ENCODE data around the gene KIAA0930. TPM values are rescaled to one million over a fixed set of nuclear protein-coding genes. Genes with fewer than 3 reads are reported as not detected.

KIAA0930 gene
- total and polyA plus RNA-seq, 7 donors = 13.2 to 51.1 (median 23.4) TPM

GRCh38 chr22:45276507-45277105 lies 35.9 kb upstream of the KIAA0930 start:
- intact Hi-C loops (cut with DNase I) = no loop called here
- Histone ChIP-seq H3K4me3 (no peak overlapping the region), H3K27me3 (ENCODE audit: insufficient read depth in 3 of 3, low read length in 2 of 3) (no peaks in the 10 kb centered on the region), H3K27ac (no peak overlapping the region), H3K4me1 (peaks cover 12% of the 10 kb centered on the region), H3K9me3 (no peaks in the 10 kb centered on the region), H3K36me3 (ENCODE audit: insufficient read depth in 1 of 2, low read depth in 1 of 2) (no peaks in the 10 kb centered on the region)
- WGBS, 3 donors = 87 to 93% (median 91%) methylated on average over 12 of the region's 12 CpGs
- DNase-seq (no peak), ATAC-seq (no peak)
- no peak for TF ChIP-seq CTCF (IDR thresholded peaks at IDR 0.05)

DNA sequence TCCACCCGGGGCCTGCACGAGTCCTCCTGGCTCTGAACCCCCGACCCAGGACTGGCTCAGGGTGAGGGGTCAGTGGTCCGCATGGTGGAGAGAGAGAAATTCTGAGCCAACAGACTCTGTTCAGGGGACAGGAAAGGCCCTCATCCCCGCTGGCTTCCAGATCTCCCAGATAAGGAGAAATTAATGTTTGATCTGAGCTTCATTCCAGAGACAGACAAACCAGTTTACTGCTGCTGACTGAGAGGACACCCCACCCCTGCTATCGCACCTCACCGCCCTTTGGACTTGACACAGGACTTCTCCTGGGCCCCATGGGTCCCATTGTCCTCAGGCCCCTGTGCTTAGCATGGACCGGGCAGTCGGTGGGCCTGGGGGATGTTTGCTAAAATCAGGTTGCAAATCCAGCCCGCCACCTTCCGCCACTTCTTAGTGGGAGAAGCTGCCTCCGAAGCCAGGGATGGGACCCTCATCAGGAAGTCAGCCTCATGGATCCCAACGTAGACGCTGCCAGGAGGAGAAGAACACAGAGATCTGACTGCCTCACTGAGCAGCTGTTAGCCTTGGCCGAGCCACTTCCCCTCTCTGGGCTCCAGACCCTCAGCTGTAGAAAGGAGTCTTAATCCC lies 32.9 kb upstream of the KIAA0930 start:
- 69 to 77% (median 70%) methylated on average over 15 of the region's 15 CpGs for WGBS, 3 donors
- no peaks in the 10 kb centered on the region for H3K9me3 ChIP-seq
- ATAC-seq (no peak), DNase-seq (no peak)
- no peak for TF ChIP-seq CTCF (IDR thresholded peaks at IDR 0.05)
- H3K4me3 ChIP-seq = no peak overlapping the region
- H3K27ac ChIP-seq = no peak overlapping the region
- H3K36me3 ChIP-seq (ENCODE audit: insufficient read depth in 1 of 2, low read depth in 1 of 2) = no peaks in the 10 kb centered on the region
- no peaks in the 10 kb centered on the region for H3K27me3 ChIP-seq (ENCODE audit: insufficient read depth in 3 of 3, low read length in 2 of 3)
- intact Hi-C loops (cut with DNase I) = loop anchor here in 1 of 2 donors (2.0 kb wide), 1 partner anchor 63 kb away; no protein-coding TSS in a partner anchor
- peaks cover 31% of the 10 kb centered on the region for H3K4me1 ChIP-seq

DNA sequence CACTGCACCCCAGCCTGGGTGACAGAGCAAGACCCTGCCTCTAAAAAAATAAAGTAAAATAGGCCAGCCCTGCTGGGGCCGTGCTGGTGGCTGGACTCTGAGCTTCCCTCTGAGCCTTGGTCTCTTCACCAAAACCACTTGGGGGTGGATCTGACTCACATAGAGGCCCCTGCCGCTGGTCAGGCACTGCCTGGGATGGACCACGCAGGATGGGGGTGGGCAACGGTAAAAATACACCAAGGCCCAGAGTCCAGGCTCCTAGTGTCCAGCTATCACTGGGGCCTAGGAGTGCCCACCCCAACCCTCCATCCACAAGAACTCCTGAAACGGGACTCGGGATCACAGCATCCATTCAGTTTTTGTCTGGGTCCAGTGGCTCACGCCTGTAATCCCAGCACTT lies 31.8 kb upstream of the KIAA0930 start:
- no peaks in the 10 kb centered on the region for H3K27me3 ChIP-seq (ENCODE audit: insufficient read depth in 3 of 3, low read length in 2 of 3)
- DNase-seq (no peak), ATAC-seq (peak in 1 of 4 donors; percentile 15)
- no peaks in the 10 kb centered on the region for H3K36me3 ChIP-seq (ENCODE audit: insufficient read depth in 1 of 2, low read depth in 1 of 2)
- H3K27ac ChIP-seq = peak overlapping the region; percentile 92
- H3K4me1 ChIP-seq = peaks cover 31% of the 10 kb centered on the region
- intact Hi-C loops (cut with DNase I) = loop anchor here in 1 of 2 donors (2.0 kb wide), 1 partner anchor 64 kb away; no protein-coding TSS in a partner anchor
- TF ChIP-seq CTCF (IDR thresholded peaks at IDR 0.05) = no peak
- WGBS, 3 donors = 74 to 78% (median 76%) methylated on average over 7 of the region's 7 CpGs
- no peaks in the 10 kb centered on the region for H3K9me3 ChIP-seq
- H3K4me3 ChIP-seq = no peak overlapping the region

- no peak for TF ChIP-seq CTCF (IDR thresholded peaks at IDR 0.05)
- Histone ChIP-seq H3K36me3 (ENCODE audit: insufficient read depth in 1 of 2, low read depth in 1 of 2) (no peaks in the 10 kb centered on the region), H3K4me1 (peaks cover 31% of the 10 kb centered on the region), H3K27me3 (ENCODE audit: insufficient read depth in 3 of 3, low read length in 2 of 3) (no peaks in the 10 kb centered on the region), H3K9me3 (no peaks in the 10 kb centered on the region), H3K27ac (peak overlapping the region; percentile 92), H3K4me3 (no peak overlapping the region)
- intact Hi-C loops (cut with DNase I) = loop anchor here in 1 of 2 donors (2.0 kb wide), 1 partner anchor 65 kb away; no protein-coding TSS in a partner anchor
- 14 to 20% (median 20%) methylated on average over 13 of the region's 13 CpGs for WGBS, 3 donors
- ATAC-seq = peak; percentile 76 to 86 (median 82)
- peak; percentile 67 to 84 for DNase-seq
Measured at GRCh38 chr22:45271667-45272201, 31.0 kb upstream of the KIAA0930 start.

Data from psoas muscle (tissue), 8 donors.